Body of pancreas (tissue), 4 donors: Measurements from ENCODE around the gene GSG1L.

Source experiments
- CTCF ChIP-seq, 7 experiments: fragments of 450-650 bp in 4 of 7; fragments of 200-600 bp in 3 of 7; sonication (generic) in 3 of 7; IDR thresholded peaks; one replicate each; pipeline ENCODE4 v1.5.1; 2016 to 2019; ENCODE audit warnings: antibody characterized with exemption in 7 of 7
- POLR2A ChIP-seq, 3 donors: fragments of 450-650 bp; IDR thresholded peaks; one replicate each; pipeline ENCODE4 v1.6.1; 2016; ENCODE audit warnings: antibody characterized with exemption in 3 of 3, mild to moderate bottlenecking in 2 of 3

- TF ChIP-seq CTCF (IDR thresholded peaks at IDR 0.05) (no peak), POLR2A (IDR thresholded peaks at IDR 0.05) (no peak)
Measured at GRCh38 chr16:28084209-28084608, 20.7 kb upstream of the GSG1L start.
